Astrocyte of the cerebellum (primary cell): Measurements from ENCODE around the gene LDHD.
"Not testable (repeated sequence)": the region's sequence is repeated elsewhere in the genome, so short reads cannot be mapped to it uniquely, and the experiment has no call there.

Experiments used
- DNase-seq: peaks from one replicate; pipeline ENCODE4 v3.0.0-alpha.2; 2011; ENCODE audit warnings: low read depth
- H3K4me3 ChIP-seq: 2 replicates; pipeline ENCODE4 v1.5.1; 2011; ENCODE audit warnings: mild to moderate bottlenecking, low read depth, low read length, moderate library complexity
- CTCF ChIP-seq: IDR thresholded peaks from 2 replicates; pipeline ENCODE4 v1.5.1; 2012; ENCODE audit warnings: low read length, low read depth, moderate library complexity, mild to moderate bottlenecking; ENCODE audit errors: missing control alignments
- in situ Hi-C: cut with HindIII; loops from 2 replicates; pipeline ENCODE4 v1.10.0; 2017; ENCODE audit warnings: low sequenced_read_pairs

LDHD gene

GRCh38 chr16:75095204-75095621 lies 21.4 kb downstream of the LDHD start:
- TF ChIP-seq CTCF: no peak
- in situ Hi-C loops: no loop called here
- no peak for DNase-seq
- no peak overlapping the region for H3K4me3 ChIP-seq

- TF ChIP-seq CTCF: no peak
- H3K4me3 ChIP-seq: no peak overlapping the region
- in situ Hi-C loops: no loop called here
- no peak for DNase-seq
Measured at GRCh38 chr16:75093598-75094540, 22.7 kb downstream of the LDHD start.

- in situ Hi-C loops: no loop called here
Measured at GRCh38 chr16:75092777-75093176, 23.8 kb downstream of the LDHD start.

GRCh38 chr16:75091619-75092018 lies 25.0 kb downstream of the LDHD start:
- H3K4me3 ChIP-seq, in situ Hi-C loops, DNase-seq: not testable (repeated sequence)

More at GRCh38 chr16:75092777-75093176, 23.8 kb downstream of the LDHD start:
- TF ChIP-seq CTCF: no peak
- H3K4me3 ChIP-seq: no peak overlapping the region
- DNase-seq: no peak

GRCh38 chr16:75090899-75091298 lies 25.7 kb downstream of the LDHD start:
- H3K4me3 ChIP-seq, DNase-seq, in situ Hi-C loops: not testable (repeated sequence)

- TF ChIP-seq CTCF: no peak
- no peak overlapping the region for H3K4me3 ChIP-seq
- DNase-seq: no peak
- in situ Hi-C loops: no loop called here
Measured at GRCh38 chr16:75089486-75090202, 26.9 kb downstream of the LDHD start.

GRCh38 chr16:75088934-75089333 lies 27.6 kb downstream of the LDHD start:
- in situ Hi-C loops: no loop called here
- no peak overlapping the region for H3K4me3 ChIP-seq
- DNase-seq: no peak
- no peak for TF ChIP-seq CTCF
